Body of pancreas (tissue), 4 donors: Measurements from ENCODE around the gene PAK3.

ENCODE experiments used
- CTCF ChIP-seq, 7 experiments: fragments of 450-650 bp in 4 of 7; fragments of 200-600 bp in 3 of 7; sonication (generic) in 3 of 7; IDR thresholded peaks; one replicate each; pipeline ENCODE4 v1.5.1; 2016 to 2019; ENCODE audit warnings: antibody characterized with exemption in 7 of 7
- POLR2A ChIP-seq, 3 donors: fragments of 450-650 bp; IDR thresholded peaks; one replicate each; pipeline ENCODE4 v1.6.1; 2016; ENCODE audit warnings: antibody characterized with exemption in 3 of 3, mild to moderate bottlenecking in 2 of 3

DNA sequence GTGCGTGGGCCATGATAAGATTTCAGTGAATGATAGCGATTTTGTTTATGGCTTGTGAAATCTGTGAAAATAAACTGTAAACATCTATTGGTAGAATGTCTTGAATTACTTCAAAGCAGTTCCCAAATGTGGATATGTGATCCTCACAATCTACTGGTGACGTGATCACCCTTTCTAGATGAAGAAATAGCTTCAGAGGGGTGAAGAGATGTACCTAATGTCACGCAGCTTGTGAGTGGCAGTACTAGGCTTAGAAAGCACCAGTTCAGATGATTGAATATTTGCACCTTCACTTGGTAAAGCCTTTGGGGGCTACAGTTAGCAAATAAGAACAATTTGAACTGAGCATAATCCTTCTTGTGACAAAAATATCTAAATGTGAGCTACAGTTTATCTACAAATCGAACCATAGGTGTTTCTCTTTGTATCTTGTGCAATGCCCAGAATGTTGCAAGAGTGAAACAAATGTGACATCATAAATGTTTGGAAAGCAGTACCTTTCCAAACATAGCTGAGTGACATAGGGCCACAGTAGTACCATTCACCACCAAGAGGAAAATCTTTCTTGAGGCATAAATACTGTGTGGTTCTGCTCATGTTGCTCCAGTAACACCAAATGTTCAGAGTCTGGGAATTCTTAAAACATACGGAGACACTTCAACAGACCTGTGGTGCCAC lies 14.2 kb downstream of the PAK3 start:
- TF ChIP-seq CTCF (IDR thresholded peaks at IDR 0.05) (no peak), POLR2A (IDR thresholded peaks at IDR 0.05) (no peak)
